AG09309 (cell line): ENCODE results near the gene CDAN1.

Experiments used
- DNase-seq: peaks from one replicate; pipeline ENCODE4 v3.0.0-alpha.2; 2010; ENCODE audit warnings: low read depth
- H3K4me3 ChIP-seq: 2 replicates; pipeline ENCODE4 v1.5.1; 2011; ENCODE audit warnings: mild to moderate bottlenecking, low read depth, low read length, moderate library complexity; ENCODE audit not compliant: control insufficient read depth
- TF ChIP-seq, protein P1 (sequence below): IDR thresholded peaks from 2 replicates; pipeline ENCODE4 v1.5.1; 2011; ENCODE audit warnings: mild to moderate bottlenecking, low read depth, low read length, inconsistent platforms; ENCODE audit not compliant: insufficient read depth, control insufficient read depth; ENCODE audit errors: missing control alignments

CDAN1 gene, protein sequence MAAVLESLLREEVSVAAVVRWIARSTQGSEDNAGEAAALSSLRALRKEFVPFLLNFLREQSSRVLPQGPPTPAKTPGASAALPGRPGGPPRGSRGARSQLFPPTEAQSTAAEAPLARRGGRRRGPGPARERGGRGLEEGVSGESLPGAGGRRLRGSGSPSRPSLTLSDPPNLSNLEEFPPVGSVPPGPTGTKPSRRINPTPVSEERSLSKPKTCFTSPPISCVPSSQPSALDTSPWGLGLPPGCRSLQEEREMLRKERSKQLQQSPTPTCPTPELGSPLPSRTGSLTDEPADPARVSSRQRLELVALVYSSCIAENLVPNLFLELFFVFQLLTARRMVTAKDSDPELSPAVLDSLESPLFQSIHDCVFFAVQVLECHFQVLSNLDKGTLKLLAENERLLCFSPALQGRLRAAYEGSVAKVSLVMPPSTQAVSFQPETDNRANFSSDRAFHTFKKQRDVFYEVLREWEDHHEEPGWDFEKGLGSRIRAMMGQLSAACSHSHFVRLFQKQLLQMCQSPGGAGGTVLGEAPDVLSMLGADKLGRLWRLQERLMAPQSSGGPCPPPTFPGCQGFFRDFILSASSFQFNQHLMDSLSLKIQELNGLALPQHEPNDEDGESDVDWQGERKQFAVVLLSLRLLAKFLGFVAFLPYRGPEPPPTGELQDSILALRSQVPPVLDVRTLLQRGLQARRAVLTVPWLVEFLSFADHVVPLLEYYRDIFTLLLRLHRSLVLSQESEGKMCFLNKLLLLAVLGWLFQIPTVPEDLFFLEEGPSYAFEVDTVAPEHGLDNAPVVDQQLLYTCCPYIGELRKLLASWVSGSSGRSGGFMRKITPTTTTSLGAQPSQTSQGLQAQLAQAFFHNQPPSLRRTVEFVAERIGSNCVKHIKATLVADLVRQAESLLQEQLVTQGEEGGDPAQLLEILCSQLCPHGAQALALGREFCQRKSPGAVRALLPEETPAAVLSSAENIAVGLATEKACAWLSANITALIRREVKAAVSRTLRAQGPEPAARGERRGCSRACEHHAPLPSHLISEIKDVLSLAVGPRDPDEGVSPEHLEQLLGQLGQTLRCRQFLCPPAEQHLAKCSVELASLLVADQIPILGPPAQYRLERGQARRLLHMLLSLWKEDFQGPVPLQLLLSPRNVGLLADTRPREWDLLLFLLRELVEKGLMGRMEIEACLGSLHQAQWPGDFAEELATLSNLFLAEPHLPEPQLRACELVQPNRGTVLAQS

GRCh38 chr15:42736793-42737528 lies at the start of gene CDAN1:
TSS of gene CDAN1 (minus strand) at chr15:42737128. CDS start at chr15:42737102, 26 bp downstream.
- peak within 1 kb of the TSS; percentile 79 for H3K4me3 ChIP-seq
- peak; percentile 8 for DNase-seq
- TF ChIP-seq, protein P1, sequence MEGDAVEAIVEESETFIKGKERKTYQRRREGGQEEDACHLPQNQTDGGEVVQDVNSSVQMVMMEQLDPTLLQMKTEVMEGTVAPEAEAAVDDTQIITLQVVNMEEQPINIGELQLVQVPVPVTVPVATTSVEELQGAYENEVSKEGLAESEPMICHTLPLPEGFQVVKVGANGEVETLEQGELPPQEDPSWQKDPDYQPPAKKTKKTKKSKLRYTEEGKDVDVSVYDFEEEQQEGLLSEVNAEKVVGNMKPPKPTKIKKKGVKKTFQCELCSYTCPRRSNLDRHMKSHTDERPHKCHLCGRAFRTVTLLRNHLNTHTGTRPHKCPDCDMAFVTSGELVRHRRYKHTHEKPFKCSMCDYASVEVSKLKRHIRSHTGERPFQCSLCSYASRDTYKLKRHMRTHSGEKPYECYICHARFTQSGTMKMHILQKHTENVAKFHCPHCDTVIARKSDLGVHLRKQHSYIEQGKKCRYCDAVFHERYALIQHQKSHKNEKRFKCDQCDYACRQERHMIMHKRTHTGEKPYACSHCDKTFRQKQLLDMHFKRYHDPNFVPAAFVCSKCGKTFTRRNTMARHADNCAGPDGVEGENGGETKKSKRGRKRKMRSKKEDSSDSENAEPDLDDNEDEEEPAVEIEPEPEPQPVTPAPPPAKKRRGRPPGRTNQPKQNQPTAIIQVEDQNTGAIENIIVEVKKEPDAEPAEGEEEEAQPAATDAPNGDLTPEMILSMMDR, result no peak

DNA sequence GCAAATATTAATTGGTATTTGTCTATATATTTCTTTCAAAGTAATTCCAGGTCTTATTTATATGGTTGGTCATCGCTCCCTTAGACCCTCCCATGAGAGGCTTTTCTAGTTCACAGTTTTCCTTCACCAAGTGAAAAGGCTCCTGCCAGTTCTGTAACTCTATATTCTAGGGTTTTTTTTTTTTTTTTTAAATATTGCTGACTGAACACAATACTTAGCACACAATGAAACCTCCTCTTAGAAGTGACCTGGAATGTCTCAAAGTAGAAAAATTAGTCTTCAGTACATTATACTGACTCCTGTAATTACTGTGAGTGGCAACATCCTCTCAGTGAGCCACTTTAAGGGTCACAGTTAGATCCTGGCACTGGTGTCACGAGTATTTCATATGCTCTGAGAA lies 48.6 kb upstream of the CDAN1 start:
- no peak overlapping the region for H3K4me3 ChIP-seq
- TF ChIP-seq, protein P1, result no peak
- DNase-seq, result no peak

GRCh38 chr15:42784705-42785104 lies 47.8 kb upstream of the CDAN1 start:
- TF ChIP-seq, protein P1, result no peak
- no peak for DNase-seq
- H3K4me3 ChIP-seq, result no peak overlapping the region

DNA sequence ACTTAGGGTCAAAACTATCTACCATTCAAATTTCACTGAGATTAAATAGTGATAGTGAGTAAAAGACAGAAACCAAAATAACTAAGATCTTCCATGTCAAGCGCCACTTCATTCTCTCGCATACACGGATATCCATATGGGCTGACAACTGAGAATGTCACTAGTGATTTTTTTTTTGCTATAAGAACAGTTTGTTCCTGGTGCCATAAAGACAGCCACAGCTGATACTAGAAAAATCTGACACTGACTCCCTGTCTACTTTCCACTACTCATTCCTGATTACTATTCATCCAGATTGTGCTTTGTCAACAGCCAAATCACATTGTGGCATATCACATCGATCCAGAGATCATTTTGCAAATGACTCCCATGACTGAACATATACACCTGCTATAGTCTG lies 45.8 kb upstream of the CDAN1 start:
- no peak for DNase-seq

DNA sequence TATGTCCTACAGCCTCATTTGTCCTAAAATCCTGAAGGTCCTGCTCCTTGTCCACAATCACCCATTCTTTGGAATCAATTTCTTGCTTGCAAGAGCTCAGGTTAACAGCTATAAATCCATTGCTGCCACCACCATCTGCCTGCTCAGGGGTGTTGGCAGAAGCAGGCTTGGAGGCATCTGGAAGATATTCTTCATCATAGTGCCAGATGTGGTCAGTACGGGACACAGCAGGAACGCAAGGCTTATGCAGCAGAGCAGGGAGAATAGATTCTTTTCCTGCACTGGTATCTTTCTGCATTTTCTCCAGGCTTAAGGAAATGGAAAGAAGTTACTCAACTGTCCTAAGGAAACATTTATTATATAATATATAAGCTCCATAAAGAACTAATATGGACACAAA lies 38.5 kb upstream of the CDAN1 start:
- TF ChIP-seq, protein P1, result no peak
- H3K4me3 ChIP-seq, result no peak overlapping the region
- DNase-seq, result no peak

More for the DNA sequence above, 45.8 kb upstream of the CDAN1 start:
- H3K4me3 ChIP-seq, result no peak overlapping the region
- TF ChIP-seq, protein P1, result no peak
